Astrocyte (in vitro differentiated cells and primary cell): ENCODE measurements around the gene SYNGR1. TPM values are rescaled to one million over a fixed set of nuclear protein-coding genes. Genes with fewer than 3 reads are reported as not detected.

Experiments used
- DNase-seq: peaks from one replicate; pipeline ENCODE4 v3.0.0-alpha.2; 2010; ENCODE audit warnings: low read depth
- FAIRE-seq: peaks from 2 replicates; lab custom pipeline; 2011; peaks lifted over from hg19 to GRCh38; lab: Jason Lieb, UNC
- H2AFZ ChIP-seq: 2 replicates; pipeline ENCODE4 v1.6.0; 2012; ENCODE audit warnings: low read depth, low read length, inconsistent platforms
- H3K27ac ChIP-seq: 2 replicates; pipeline ENCODE4 v1.5.1; 2011; ENCODE audit warnings: low read depth, low read length, inconsistent platforms
- H3K27me3 ChIP-seq: 2 replicates; pipeline ENCODE4 v1.6.0; 2011; ENCODE audit warnings: low read length, inconsistent platforms; ENCODE audit not compliant: insufficient read depth
- H3K36me3 ChIP-seq: 2 replicates; pipeline ENCODE4 v1.5.1; 2011; ENCODE audit warnings: low read length, inconsistent platforms; ENCODE audit not compliant: insufficient read depth
- H3K4me1 ChIP-seq: 2 replicates; pipeline ENCODE4 v1.5.1; 2011; ENCODE audit warnings: low read length, inconsistent platforms; ENCODE audit not compliant: insufficient read depth
- H3K4me2 ChIP-seq: 2 replicates; pipeline ENCODE4 v1.6.0; 2012; ENCODE audit warnings: low read length, inconsistent platforms
- H3K4me3 ChIP-seq: 2 replicates; pipeline ENCODE4 v1.5.1; 2011; ENCODE audit warnings: low read depth, mild to moderate bottlenecking, low read length, inconsistent platforms; ENCODE audit not compliant: insufficient read depth
- H3K79me2 ChIP-seq: 2 replicates; pipeline ENCODE4 v1.6.0; 2012; ENCODE audit warnings: mild to moderate bottlenecking, low read length, inconsistent platforms; ENCODE audit not compliant: insufficient read depth
- H3K9ac ChIP-seq: 2 replicates; pipeline ENCODE4 v1.6.0; 2012; ENCODE audit warnings: mild to moderate bottlenecking, low read length, inconsistent platforms
- H3K9me3 ChIP-seq: 2 replicates; pipeline ENCODE4 v1.5.1; 2012; ENCODE audit warnings: low read depth, mild to moderate bottlenecking, low read length, inconsistent platforms; ENCODE audit not compliant: insufficient read depth
- H4K20me1 ChIP-seq: 2 replicates; pipeline ENCODE4 v1.6.0; 2012; ENCODE audit warnings: low read length, inconsistent platforms; ENCODE audit not compliant: insufficient read depth
- H3K27ac Mint-ChIP-seq: one replicate; pipeline ENCODE4 v1.8.0; 2021; ENCODE audit warnings: mild to moderate bottlenecking, mixed read lengths; ENCODE audit not compliant: unreplicated experiment
- H3K27me3 Mint-ChIP-seq: one replicate; pipeline ENCODE4 v1.8.0; 2021; ENCODE audit warnings: low read depth, mixed read lengths; ENCODE audit not compliant: unreplicated experiment
- H3K36me3 Mint-ChIP-seq: one replicate; pipeline ENCODE4 v1.8.0; 2021; ENCODE audit warnings: low read depth, mixed read lengths; ENCODE audit not compliant: unreplicated experiment
- H3K4me1 Mint-ChIP-seq: one replicate; pipeline ENCODE4 v1.8.0; 2021; ENCODE audit warnings: low read depth, mixed read lengths; ENCODE audit not compliant: unreplicated experiment
- H3K4me3 Mint-ChIP-seq: one replicate; pipeline ENCODE4 v1.8.0; 2021; ENCODE audit warnings: mild to moderate bottlenecking, moderate library complexity, mixed read lengths; ENCODE audit not compliant: unreplicated experiment
- H3K9me3 Mint-ChIP-seq: one replicate; pipeline ENCODE4 v1.8.0; 2021; ENCODE audit warnings: mild to moderate bottlenecking, mixed read lengths; ENCODE audit not compliant: unreplicated experiment
- EZH2 ChIP-seq: IDR thresholded peaks from 2 replicates; pipeline ENCODE4 v1.6.1; 2012; ENCODE audit warnings: mild to moderate bottlenecking, low read length, inconsistent platforms; ENCODE audit not compliant: insufficient read depth
- total RNA-seq: library from RNA; stranded (reverse); gene quantifications from 2 replicates; pipeline ENCODE4 v1.2.1, GENCODE V29; 2021
- TF ChIP-seq, protein P1 (sequence below): IDR thresholded peaks from 2 replicates; pipeline ENCODE4 v1.5.1; 2011; ENCODE audit warnings: low read depth, mild to moderate bottlenecking, inconsistent platforms, low read length, moderate library complexity; ENCODE audit not compliant: insufficient read depth

The SYNGR1 gene
- total RNA-seq, 1 donor from 2014 or later: 12.0 TPM

DNA sequence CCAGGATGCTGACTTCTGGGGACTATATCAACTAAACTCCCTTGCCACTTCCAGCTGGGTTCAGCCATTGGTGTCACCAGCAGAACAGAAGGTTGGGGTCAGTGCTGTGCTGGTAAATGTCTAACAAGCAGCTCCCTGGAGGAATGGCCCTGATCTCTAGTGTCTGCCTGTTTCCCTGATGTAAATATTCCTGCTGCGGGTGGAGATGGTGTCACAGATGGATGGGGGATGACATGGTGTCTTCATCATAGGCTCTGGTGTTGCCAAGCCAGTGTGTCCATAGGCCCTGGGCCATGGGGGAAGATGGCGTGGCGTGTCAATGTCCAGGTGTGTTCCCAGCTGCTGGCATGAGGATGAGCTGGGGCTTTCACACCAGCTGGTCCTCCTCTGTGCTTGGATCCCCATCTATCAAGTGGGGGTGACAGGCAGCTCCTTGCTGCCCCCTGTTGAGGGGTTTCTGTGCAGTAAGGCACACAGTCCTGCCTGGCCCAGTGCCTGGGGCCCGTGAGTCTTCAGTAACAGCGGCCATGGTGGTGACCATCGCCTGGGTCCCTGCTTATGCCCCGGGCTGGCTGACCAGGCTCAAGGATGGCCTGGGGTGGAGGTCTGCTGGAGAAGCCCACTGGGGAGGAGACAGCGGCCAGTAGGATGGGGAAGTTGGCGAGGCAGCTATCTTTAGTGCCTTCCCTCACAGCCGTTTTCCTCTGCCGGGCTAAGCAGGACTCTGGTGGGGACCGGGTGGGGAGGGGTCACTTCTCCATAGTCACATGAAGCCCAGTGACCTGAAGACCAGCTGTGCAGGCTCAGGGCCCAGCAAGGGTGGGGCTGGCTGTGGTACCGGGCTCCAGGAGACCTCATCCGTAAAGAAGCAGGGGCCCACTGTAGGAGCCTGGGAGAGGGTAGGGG is 43.1 kb upstream of the SYNGR1 start:
- peaks cover 28% of the 10 kb centered on the region for H4K20me1 ChIP-seq
- H3K4me3 ChIP-seq: no peak overlapping the region
- H3K27ac ChIP-seq: no peak overlapping the region
- FAIRE-seq: no peak
- no peak overlapping the region for H3K9ac ChIP-seq
- no peaks in the 10 kb centered on the region for H3K9me3 ChIP-seq
- no peak overlapping the region for H2AFZ ChIP-seq
- Mint-ChIP-seq H3K4me3 (no peak overlapping the region), H3K27ac (no peak overlapping the region), H3K9me3 (no peaks in the 10 kb centered on the region), H3K36me3 (peaks cover 16% of the 10 kb centered on the region), H3K4me1 (peaks cover 27% of the 10 kb centered on the region), H3K27me3 (no peaks in the 10 kb centered on the region)
- H3K4me1 ChIP-seq: peaks cover 29% of the 10 kb centered on the region
- TF ChIP-seq, protein P1, sequence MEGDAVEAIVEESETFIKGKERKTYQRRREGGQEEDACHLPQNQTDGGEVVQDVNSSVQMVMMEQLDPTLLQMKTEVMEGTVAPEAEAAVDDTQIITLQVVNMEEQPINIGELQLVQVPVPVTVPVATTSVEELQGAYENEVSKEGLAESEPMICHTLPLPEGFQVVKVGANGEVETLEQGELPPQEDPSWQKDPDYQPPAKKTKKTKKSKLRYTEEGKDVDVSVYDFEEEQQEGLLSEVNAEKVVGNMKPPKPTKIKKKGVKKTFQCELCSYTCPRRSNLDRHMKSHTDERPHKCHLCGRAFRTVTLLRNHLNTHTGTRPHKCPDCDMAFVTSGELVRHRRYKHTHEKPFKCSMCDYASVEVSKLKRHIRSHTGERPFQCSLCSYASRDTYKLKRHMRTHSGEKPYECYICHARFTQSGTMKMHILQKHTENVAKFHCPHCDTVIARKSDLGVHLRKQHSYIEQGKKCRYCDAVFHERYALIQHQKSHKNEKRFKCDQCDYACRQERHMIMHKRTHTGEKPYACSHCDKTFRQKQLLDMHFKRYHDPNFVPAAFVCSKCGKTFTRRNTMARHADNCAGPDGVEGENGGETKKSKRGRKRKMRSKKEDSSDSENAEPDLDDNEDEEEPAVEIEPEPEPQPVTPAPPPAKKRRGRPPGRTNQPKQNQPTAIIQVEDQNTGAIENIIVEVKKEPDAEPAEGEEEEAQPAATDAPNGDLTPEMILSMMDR: no peak
- TF ChIP-seq EZH2: no peak
- no peak for DNase-seq
- no peaks in the 10 kb centered on the region for H3K27me3 ChIP-seq
- H3K79me2 ChIP-seq: peaks cover 1% of the 10 kb centered on the region
- H3K36me3 ChIP-seq: peaks cover 4% of the 10 kb centered on the region
- H3K4me2 ChIP-seq: no peak overlapping the region

DNA sequence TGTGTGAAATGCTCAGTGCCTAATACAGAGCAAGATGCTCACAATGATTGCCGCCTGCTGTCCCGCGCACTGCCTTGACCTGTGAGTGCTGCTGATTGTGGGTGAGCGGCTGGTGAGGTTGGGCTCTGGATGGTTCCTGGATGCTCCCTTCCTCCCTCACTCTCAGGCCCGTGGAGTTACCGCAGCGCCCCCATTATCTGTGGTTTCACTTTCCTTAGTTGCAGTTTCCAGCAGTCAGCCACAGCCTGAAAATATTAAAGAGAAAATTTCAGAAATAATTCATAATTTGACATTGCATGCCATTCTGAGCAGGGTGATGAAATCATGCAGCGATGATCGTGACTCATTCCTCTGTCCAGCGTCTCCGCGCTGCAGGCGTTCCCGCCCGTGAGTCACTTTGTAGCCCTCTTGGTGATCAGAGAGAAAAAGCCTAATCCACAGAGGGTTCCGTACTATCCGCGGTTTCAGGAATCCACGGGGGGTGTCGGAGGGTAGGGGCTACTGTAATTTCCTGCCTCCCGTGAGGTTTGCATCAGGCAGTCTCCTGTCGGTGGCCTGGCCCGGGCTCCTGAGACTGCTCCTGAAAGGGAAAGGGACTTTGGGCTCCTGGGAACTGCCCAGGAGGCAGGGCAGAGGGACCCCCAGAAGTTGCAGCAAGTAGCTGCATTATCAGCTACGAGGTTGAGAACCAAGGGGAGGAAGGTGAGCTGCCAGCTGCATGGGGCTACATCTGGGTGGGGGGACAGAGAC is 41.0 kb upstream of the SYNGR1 start:
- Mint-ChIP-seq H3K36me3 (peaks cover 19% of the 10 kb centered on the region), H3K4me1 (peaks cover 36% of the 10 kb centered on the region), H3K4me3 (peak overlapping the region; percentile 50), H3K9me3 (no peaks in the 10 kb centered on the region), H3K27me3 (no peaks in the 10 kb centered on the region), H3K27ac (peak overlapping the region; percentile 98)
- Histone ChIP-seq H2AFZ (no peak overlapping the region), H3K79me2 (peaks cover 20% of the 10 kb centered on the region), H3K4me1 (peaks cover 39% of the 10 kb centered on the region), H3K4me2 (peak overlapping the region; percentile 77), H3K36me3 (peaks cover 24% of the 10 kb centered on the region), H3K9ac (peak overlapping the region; percentile 53), H3K27me3 (no peaks in the 10 kb centered on the region), H3K4me3 (peak overlapping the region; percentile 37), H3K27ac (peak overlapping the region; percentile 71), H3K9me3 (no peaks in the 10 kb centered on the region), H4K20me1 (peaks cover 48% of the 10 kb centered on the region)
- TF ChIP-seq, protein P1: peak; percentile 3
- no peak for TF ChIP-seq EZH2
- FAIRE-seq (peak; percentile 98), DNase-seq (peak; percentile 86)
